Naive thymus-derived CD4-positive, alpha-beta T cell (primary cell): ENCODE data around the gene EPN3. TPM values are rescaled to one million over a fixed set of nuclear protein-coding genes. Genes with fewer than 3 reads are reported as not detected.
A peak's percentile ranks its signal among the peaks of the same experiment; 100 is the strongest.

Source experiments
- ATAC-seq: fragments of 150-1000 bp; cut with Tn5 transposase; 2 replicates; pipeline ENCODE4 v1.10.0; 2021; ENCODE audit warnings: mild to moderate bottlenecking, moderate library complexity
- CTCF ChIA-PET: fragments of 350-600 bp; sonication (Branson Sonifier 250); formaldehyde crosslinking; loops from one replicate; lab custom pipeline; 2021; ENCODE audit warnings: antibody characterized with exemption; lab: Charles Lee
- POLR2A ChIA-PET: fragments of 350-600 bp; sonication (Branson Sonifier 250); formaldehyde crosslinking; loops from one replicate; lab custom pipeline; 2021; ENCODE audit warnings: antibody characterized with exemption, inconsistent platforms; lab: Charles Lee
- DNase-seq, 9 donors: peaks; one replicate each; pipeline versions ENCODE4 v3.0.0 to v3.0.0-alpha.2; 2020 to 2022; ENCODE audit warnings: mixed read lengths in 1 of 9
- H3K27ac ChIP-seq: one replicate; pipeline ENCODE4 v1.7.0; 2013; ENCODE audit warnings: mild to moderate bottlenecking, low read depth, low read length, moderate library complexity
- H3K27me3 ChIP-seq, 2 donors: one replicate each; pipeline ENCODE4 v1.7.0; 2013; ENCODE audit warnings: low read length in 2 of 2, mild to moderate bottlenecking in 2 of 2, moderate library complexity in 2 of 2; ENCODE audit not compliant: control insufficient read depth in 2 of 2, insufficient read depth in 2 of 2
- H3K36me3 ChIP-seq, 3 experiments: 1 replicate in 2 of 3; 2 replicates in 1 of 3; pipeline ENCODE4 v1.7.0; 2013; ENCODE audit warnings: low read length in 3 of 3, mild to moderate bottlenecking in 3 of 3, moderate library complexity in 1 of 3; ENCODE audit not compliant: insufficient read depth in 3 of 3, control insufficient read depth in 2 of 3
- H3K4me1 ChIP-seq, 2 donors: one replicate each; pipeline ENCODE4 v1.7.0; 2013; ENCODE audit warnings: low read length in 2 of 2, mild to moderate bottlenecking in 2 of 2, moderate library complexity in 1 of 2; ENCODE audit not compliant: control insufficient read depth in 2 of 2, insufficient read depth in 2 of 2
- H3K4me3 ChIP-seq: 2 replicates; pipeline ENCODE4 v1.7.0; 2013; ENCODE audit warnings: mild to moderate bottlenecking, low read length
- H3K9me3 ChIP-seq, 3 experiments: 1 replicate in 2 of 3; 2 replicates in 1 of 3; pipeline ENCODE4 v1.7.0; 2013; ENCODE audit warnings: low read length in 3 of 3; ENCODE audit not compliant: control insufficient read depth in 2 of 3
- H3K27ac Mint-ChIP-seq, 9 donors: one replicate each; pipeline ENCODE4 v1.8.0; 2020 to 2022; ENCODE audit warnings: mixed read lengths in 9 of 9, mild to moderate bottlenecking in 8 of 9, moderate library complexity in 5 of 9, inconsistent platforms in 2 of 9
- H3K27me3 Mint-ChIP-seq, 5 donors: one replicate each; pipeline ENCODE4 v1.8.0; 2021 to 2022; ENCODE audit warnings: mixed read lengths in 5 of 5, mild to moderate bottlenecking in 1 of 5
- H3K36me3 Mint-ChIP-seq, 5 donors: one replicate each; pipeline ENCODE4 v1.8.0; 2020 to 2022; ENCODE audit warnings: mixed read lengths in 5 of 5, mild to moderate bottlenecking in 3 of 5, inconsistent platforms in 1 of 5
- H3K4me1 Mint-ChIP-seq, 7 donors: one replicate each; pipeline ENCODE4 v1.8.0; 2020 to 2022; ENCODE audit warnings: mixed read lengths in 7 of 7, mild to moderate bottlenecking in 3 of 7, inconsistent platforms in 1 of 7
- H3K4me3 Mint-ChIP-seq, 10 donors: one replicate each; pipeline ENCODE4 v1.8.0; 2020 to 2022; ENCODE audit warnings: mild to moderate bottlenecking in 10 of 10, mixed read lengths in 10 of 10, moderate library complexity in 6 of 10, inconsistent platforms in 2 of 10
- H3K9me3 Mint-ChIP-seq, 11 donors: one replicate each; pipeline ENCODE4 v1.8.0; 2020 to 2022; ENCODE audit warnings: mixed read lengths in 11 of 11, mild to moderate bottlenecking in 4 of 11, inconsistent platforms in 1 of 11, moderate library complexity in 1 of 11
- intact Hi-C, 2 donors: fragments of 100-400 bp; cut with micrococcal nuclease; formaldehyde crosslinking; loops; one replicate each; pipeline ENCODE4 v1.15.1; 2023
- polyA plus RNA-seq, 2 donors: library from polyadenylated mRNA; unstranded; fragments of 300-500 nt; fragmentation: Illumina TruSeq; gene quantifications; one replicate each; pipeline ENCODE4 v1.2.3, GENCODE V29; 2021
- total RNA-seq, 6 experiments: library from RNA in 5 of 6; stranded (reverse) in 5 of 6; gene quantifications; 1 replicate in 5 of 6; 2 replicates in 1 of 6; pipeline ENCODE4 v1.2.3 and lab custom pipeline; 2021 to 2026

Gene EPN3
- total and polyA plus RNA-seq, 7 experiments from 2014 or later: not detected

DNA sequence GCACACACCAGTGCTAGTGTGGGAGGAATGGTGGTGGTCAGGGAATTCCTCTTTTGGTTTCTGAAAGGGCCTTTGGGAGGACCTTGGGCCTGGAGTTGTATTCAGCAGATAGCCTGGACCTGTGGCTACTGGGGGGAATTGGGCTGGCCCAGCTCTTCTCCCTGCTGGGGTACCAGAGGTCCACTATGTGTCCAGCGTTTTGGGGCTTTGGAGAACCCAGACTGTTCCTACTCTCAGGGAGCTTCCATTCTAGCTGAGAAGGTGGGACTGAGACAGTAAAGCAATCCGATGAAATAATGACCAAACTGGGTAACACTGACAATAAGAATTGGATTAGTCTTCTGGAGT, 2.4 kb downstream of the EPN3 start:
- Mint-ChIP-seq H3K36me3 (no peaks in the 10 kb centered on the region), H3K27me3 (peaks cover 35 to 53% (median 42%) of the 10 kb centered on the region in 5 donors), H3K9me3 (no peaks in the 10 kb centered on the region), H3K4me3 (no peak overlapping the region), H3K4me1 (peaks cover 8 to 24% (median 12%) of the 10 kb centered on the region in 7 donors), H3K27ac (no peak overlapping the region)
- ATAC-seq (no peak), DNase-seq (no peak)
- ChIA-PET CTCF (no interaction called here), POLR2A (no interaction called here)
- no peak overlapping the region for H3K27ac ChIP-seq
- peaks cover 0 to 17% of the 10 kb centered on the region in 2 donors for H3K4me1 ChIP-seq
- H3K27me3 ChIP-seq: peaks cover 6 to 15% of the 10 kb centered on the region in 2 donors
- intact Hi-C loops: no loop called here
- H3K4me3 ChIP-seq: no peak overlapping the region
- no peaks in the 10 kb centered on the region for H3K36me3 ChIP-seq
- H3K9me3 ChIP-seq: no peaks in the 10 kb centered on the region

DNA sequence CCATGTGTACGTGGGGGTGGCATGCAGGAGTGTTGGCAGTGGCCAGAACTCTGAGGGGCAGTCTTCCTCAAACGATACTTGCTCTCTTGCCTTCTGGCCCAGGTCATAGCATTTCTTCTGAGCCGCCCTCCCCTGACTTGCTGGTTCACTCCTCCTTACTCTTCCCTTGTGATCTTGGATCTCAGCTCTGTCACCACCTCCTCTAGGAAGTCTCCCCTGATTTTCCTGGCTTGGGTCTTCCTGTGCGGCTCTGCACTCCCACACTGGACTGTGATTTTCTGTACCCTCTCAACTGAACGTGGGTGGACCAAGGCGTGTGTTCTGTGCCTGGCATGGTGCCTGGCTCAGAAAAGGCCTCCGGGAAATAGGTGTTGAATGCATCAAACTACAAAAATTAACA, 2.9 kb downstream of the EPN3 start:
- peaks cover 8 to 24% (median 12%) of the 10 kb centered on the region in 7 donors for H3K4me1 Mint-ChIP-seq
- ChIA-PET CTCF (no interaction called here), POLR2A (no interaction called here)
- Histone ChIP-seq H3K36me3 (no peaks in the 10 kb centered on the region), H3K27me3 (peaks cover 6 to 15% of the 10 kb centered on the region in 2 donors), H3K9me3 (no peaks in the 10 kb centered on the region), H3K4me3 (no peak overlapping the region), H3K4me1 (peaks cover 0 to 17% of the 10 kb centered on the region in 2 donors), H3K27ac (no peak overlapping the region)
- H3K4me3 Mint-ChIP-seq: peak overlapping the region in 1 of 10 donors; percentile 2
- H3K27ac Mint-ChIP-seq: no peak overlapping the region
- ATAC-seq (no peak), DNase-seq (no peak)
- peaks cover 32 to 52% (median 40%) of the 10 kb centered on the region in 5 donors for H3K27me3 Mint-ChIP-seq
- intact Hi-C loops: no loop called here
- no peaks in the 10 kb centered on the region for H3K9me3 Mint-ChIP-seq
- no peaks in the 10 kb centered on the region for H3K36me3 Mint-ChIP-seq

GRCh38 chr17:50536683-50537646, 4.4 kb downstream of the EPN3 start:
- Histone ChIP-seq H3K27ac (no peak overlapping the region), H3K27me3 (peaks cover 0 to 14% of the 10 kb centered on the region in 2 donors), H3K36me3 (no peaks in the 10 kb centered on the region), H3K4me1 (peaks cover 4 to 21% of the 10 kb centered on the region in 2 donors), H3K4me3 (no peak overlapping the region), H3K9me3 (no peaks in the 10 kb centered on the region)
- H3K36me3 Mint-ChIP-seq: no peaks in the 10 kb centered on the region
- ChIA-PET POLR2A (no interaction called here), CTCF (no interaction called here)
- no peak overlapping the region for H3K4me3 Mint-ChIP-seq
- no peak for DNase-seq
- peaks cover 11 to 27% (median 15%) of the 10 kb centered on the region in 7 donors for H3K4me1 Mint-ChIP-seq
- intact Hi-C loops: no loop called here
- H3K27ac Mint-ChIP-seq: no peak overlapping the region
- no peaks in the 10 kb centered on the region for H3K9me3 Mint-ChIP-seq
- peaks cover 17 to 36% (median 25%) of the 10 kb centered on the region in 5 donors for H3K27me3 Mint-ChIP-seq
- ATAC-seq: no peak

GRCh38 chr17:50537721-50538548, 5.4 kb downstream of the EPN3 start:
- intact Hi-C loops: no loop called here
- Histone ChIP-seq H3K4me1 (peaks cover 10 to 16% of the 10 kb centered on the region in 2 donors), H3K4me3 (no peak overlapping the region), H3K27me3 (peaks cover 0 to 7% of the 10 kb centered on the region in 2 donors), H3K27ac (no peak overlapping the region), H3K36me3 (no peaks in the 10 kb centered on the region), H3K9me3 (no peaks in the 10 kb centered on the region)
- Mint-ChIP-seq H3K9me3 (no peaks in the 10 kb centered on the region), H3K4me3 (no peak overlapping the region), H3K27me3 (peaks cover 13 to 31% (median 19%) of the 10 kb centered on the region in 5 donors), H3K4me1 (peaks cover 12 to 26% (median 20%) of the 10 kb centered on the region in 7 donors), H3K36me3 (no peaks in the 10 kb centered on the region), H3K27ac (no peak overlapping the region)
- DNase-seq (no peak), ATAC-seq (no peak)
- ChIA-PET CTCF (no interaction called here), POLR2A (no interaction called here)

DNA sequence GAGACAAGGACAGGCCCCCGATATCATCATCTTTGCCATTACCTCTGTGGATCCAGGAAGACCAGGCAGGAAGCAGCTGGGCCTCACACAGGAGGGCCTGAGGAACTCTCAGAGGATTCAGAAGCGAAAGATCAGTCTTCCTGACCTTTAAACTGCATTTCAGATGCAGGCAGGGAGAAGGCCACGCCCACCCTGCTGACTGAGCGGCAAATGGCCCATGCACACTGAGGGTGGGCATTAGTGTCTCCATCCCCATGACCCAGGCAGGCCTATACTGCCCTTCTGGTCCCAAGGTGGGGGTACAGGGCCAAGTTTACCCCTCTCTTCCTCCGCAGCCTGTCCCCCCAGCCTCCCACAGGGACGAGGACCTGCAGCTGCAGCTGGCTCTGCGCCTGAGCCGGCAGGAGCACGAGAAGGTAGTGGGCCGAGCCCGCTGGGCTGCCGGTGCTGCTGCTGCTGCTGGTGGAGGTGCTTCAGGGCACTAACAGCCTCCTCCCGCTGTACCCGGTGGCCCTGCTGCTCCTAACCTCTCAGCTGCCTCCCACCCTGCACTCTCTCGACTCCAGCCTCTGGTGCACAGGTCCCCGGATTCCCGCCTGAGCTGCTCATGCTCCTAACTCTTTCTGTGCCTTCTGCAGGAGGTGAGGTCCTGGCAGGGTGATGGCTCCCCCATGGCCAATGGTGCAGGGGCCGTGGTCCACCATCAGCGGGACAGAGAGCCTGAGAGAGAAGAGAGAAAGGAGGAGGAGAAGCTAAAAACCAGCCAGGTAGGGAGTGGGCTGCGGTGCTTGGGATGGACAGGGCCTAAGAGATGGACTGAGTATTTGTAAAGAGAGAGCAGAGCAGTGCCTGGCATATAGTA, 6.2 kb downstream of the EPN3 start:
- peaks cover 5 to 26% (median 12%) of the 10 kb centered on the region in 5 donors for H3K27me3 Mint-ChIP-seq
- no peaks in the 10 kb centered on the region for H3K36me3 ChIP-seq
- H3K4me1 Mint-ChIP-seq: peaks cover 5 to 18% (median 12%) of the 10 kb centered on the region in 7 donors
- ATAC-seq: no peak
- no peak for DNase-seq
- H3K4me3 ChIP-seq: no peak overlapping the region
- intact Hi-C loops: no loop called here
- H3K9me3 Mint-ChIP-seq: no peaks in the 10 kb centered on the region
- H3K9me3 ChIP-seq: no peaks in the 10 kb centered on the region
- no peak overlapping the region for H3K27ac ChIP-seq
- H3K36me3 Mint-ChIP-seq: no peaks in the 10 kb centered on the region
- CTCF ChIA-PET: no interaction called here
- no peak overlapping the region for H3K4me3 Mint-ChIP-seq
- peaks cover 10% of the 10 kb centered on the region in 2 donors for H3K4me1 ChIP-seq
- POLR2A ChIA-PET: no interaction called here
- peak overlapping the region in 1 of 9 donors; percentile 51 for H3K27ac Mint-ChIP-seq
- no peaks in the 10 kb centered on the region for H3K27me3 ChIP-seq
